H1 (cell line): ENCODE data around the gene WBP1. TPM values are rescaled to one million over a fixed set of nuclear protein-coding genes. Genes with fewer than 3 reads are reported as not detected.

Experiments used
- CTCF ChIA-PET: fragments of 300-600 bp; sonication (Branson Sonifier 250); formaldehyde crosslinking; loops from one replicate; lab custom pipeline; 2021; ENCODE audit not compliant: partially characterized antibody; lab: Charles Lee
- POLR2A ChIA-PET: fragments of 300-600 bp; sonication (Branson Sonifier 250); formaldehyde crosslinking; loops from one replicate; lab custom pipeline; 2021; ENCODE audit warnings: inconsistent platforms; ENCODE audit not compliant: partially characterized antibody; lab: Charles Lee
- DNase-seq, 2 experiments: peaks; one replicate each; pipeline versions ENCODE4 v3.0.0 to v3.0.0-alpha.2; 2010 to 2022; ENCODE audit warnings: low spot score in 2 of 2, low read depth in 1 of 2, mixed read lengths in 1 of 2
- FAIRE-seq: peaks from 2 replicates; lab custom pipeline; 2011; peaks lifted over from hg19 to GRCh38; lab: Jason Lieb, UNC
- H2AFZ ChIP-seq: 2 replicates; pipeline ENCODE4 v1.8.1; 2012; ENCODE audit warnings: low read length, inconsistent platforms
- H2AK5ac ChIP-seq: 2 replicates; pipeline ENCODE4 v1.6.1; 2013; ENCODE audit warnings: low read depth, low read length
- H2BK120ac ChIP-seq: replicated peaks from 2 replicates; pipeline ENCODE3; 2013; ENCODE audit warnings: low read depth, low read length, inconsistent platforms
- H2BK12ac ChIP-seq: 2 replicates; pipeline ENCODE4 v1.6.1; 2013; ENCODE audit warnings: low read depth, low read length
- H2BK15ac ChIP-seq: 2 replicates; pipeline ENCODE4 v1.6.1; 2013; ENCODE audit warnings: low read length
- H2BK20ac ChIP-seq: 2 replicates; pipeline ENCODE4 v1.6.1; 2013; ENCODE audit warnings: low read length
- H2BK5ac ChIP-seq: 2 replicates; pipeline ENCODE4 v1.6.1; 2013; ENCODE audit warnings: low read depth, low read length
- H3K14ac ChIP-seq: 2 replicates; pipeline ENCODE4 v1.6.1; 2013; ENCODE audit warnings: inconsistent platforms; ENCODE audit not compliant: insufficient read length
- H3K18ac ChIP-seq: 2 replicates; pipeline ENCODE4 v1.6.1; 2013; ENCODE audit warnings: low read length; ENCODE audit errors: extremely low read depth
- H3K23ac ChIP-seq: 2 replicates; pipeline ENCODE4 v1.6.1; 2013; ENCODE audit warnings: inconsistent platforms; ENCODE audit not compliant: insufficient read length
- H3K23me2 ChIP-seq: 2 replicates; pipeline ENCODE4 v1.6.1; 2013; ENCODE audit warnings: low read depth, low read length
- H3K27ac ChIP-seq: 2 replicates; pipeline ENCODE4 v1.6.1; 2011; ENCODE audit warnings: low read depth, low read length, inconsistent platforms
- H3K27me3 ChIP-seq, 4 experiments: replicated peaks in 1 of 4; 1 replicate in 1 of 4; 2 replicates in 3 of 4; pipeline versions ENCODE4 v1.6.1 to v1.8.1; 2011 to 2013; ENCODE audit warnings: low read length in 3 of 4, mild to moderate bottlenecking in 3 of 4, inconsistent platforms in 2 of 4, mixed read lengths in 2 of 4, moderate library complexity in 1 of 4; ENCODE audit not compliant: control insufficient read depth in 3 of 4, insufficient read depth in 3 of 4; ENCODE audit errors: extremely low read depth in 1 of 4
- H3K36me3 ChIP-seq, 4 experiments: 2 replicates each; pipeline versions ENCODE4 v1.6.1 to v1.8.1; 2011 to 2013; ENCODE audit warnings: mild to moderate bottlenecking in 4 of 4, low read length in 3 of 4, moderate library complexity in 2 of 4, control low read depth in 1 of 4, inconsistent platforms in 1 of 4; ENCODE audit not compliant: insufficient read depth in 4 of 4, control insufficient read depth in 2 of 4
- H3K4ac ChIP-seq: replicated peaks from 2 replicates; pipeline ENCODE3; 2013; ENCODE audit warnings: low read length, low read depth, mixed read lengths, inconsistent platforms; ENCODE audit not compliant: insufficient read length
- H3K4me1 ChIP-seq, 4 experiments: replicated peaks in 1 of 4; 1 replicate in 1 of 4; 2 replicates in 3 of 4; pipeline versions ENCODE4 v1.6.1 to v1.8.1; 2011 to 2013; ENCODE audit warnings: low read length in 3 of 4, inconsistent platforms in 2 of 4, mixed read lengths in 1 of 4; ENCODE audit not compliant: insufficient read depth in 4 of 4, control insufficient read depth in 3 of 4
- H3K4me2 ChIP-seq, 2 experiments: 2 replicates each; pipeline versions ENCODE4 v1.6.1 to v1.8.1; 2011 to 2013; ENCODE audit warnings: low read depth in 2 of 2, low read length in 2 of 2, control low read depth in 1 of 2, inconsistent platforms in 1 of 2, mild to moderate bottlenecking in 1 of 2; ENCODE audit not compliant: insufficient read depth in 1 of 2
- H3K4me3 ChIP-seq, 4 experiments: fragments of 200-600, 300-600 bp in 1 of 4; sonication (generic), shearing (Covaris generic), sonication (Bioruptor Twin) in 1 of 4; 2 replicates each; pipeline versions ENCODE4 v1.5.1 to v1.8.1; 2011 to 2016; ENCODE audit warnings: low read length in 4 of 4, low read depth in 3 of 4, control low read depth in 2 of 4, inconsistent platforms in 2 of 4, mild to moderate bottlenecking in 2 of 4, mixed read lengths in 1 of 4, moderate library complexity in 1 of 4; ENCODE audit not compliant: insufficient read depth in 2 of 4; ENCODE audit errors: extremely low read depth in 1 of 4
- H3K56ac ChIP-seq: replicated peaks from 2 replicates; pipeline ENCODE3; 2013; ENCODE audit warnings: low read depth, mild to moderate bottlenecking, mixed read lengths, low read length, inconsistent platforms; ENCODE audit not compliant: insufficient read length
- H3K79me1 ChIP-seq: 2 replicates; pipeline ENCODE4 v1.6.1; 2013; ENCODE audit warnings: low read depth, low read length, control low read depth
- H3K79me2 ChIP-seq, 2 experiments: 2 replicates each; pipeline versions ENCODE4 v1.6.1 to v1.8.1; 2012 to 2013; ENCODE audit warnings: low read length in 2 of 2, mild to moderate bottlenecking in 2 of 2, inconsistent platforms in 1 of 2; ENCODE audit not compliant: insufficient read depth in 2 of 2, control insufficient read depth in 1 of 2
- H3K9ac ChIP-seq, 4 experiments: replicated peaks in 1 of 4; 1 replicate in 1 of 4; 2 replicates in 3 of 4; pipeline versions ENCODE4 v1.6.1 to v1.8.1; 2011 to 2013; ENCODE audit warnings: low read depth in 3 of 4, low read length in 3 of 4, control low read depth in 2 of 4, mild to moderate bottlenecking in 2 of 4, moderate library complexity in 2 of 4, inconsistent platforms in 1 of 4; ENCODE audit errors: extremely low read depth in 1 of 4
- H3K9me3 ChIP-seq, 2 experiments: 2 replicates each; pipeline versions ENCODE4 v1.6.1 to v1.8.1; 2012 to 2013; ENCODE audit warnings: mild to moderate bottlenecking in 2 of 2, moderate library complexity in 2 of 2, control low read depth in 1 of 2, inconsistent platforms in 1 of 2, low read depth in 1 of 2, low read length in 1 of 2, mixed read lengths in 1 of 2; ENCODE audit not compliant: insufficient read depth in 2 of 2
- H4K20me1 ChIP-seq, 2 experiments: replicated peaks in 1 of 2; 2 replicates each; pipeline versions ENCODE3 to v1.8.1; 2011 to 2013; ENCODE audit warnings: inconsistent platforms in 2 of 2, low read length in 2 of 2, mild to moderate bottlenecking in 1 of 2; ENCODE audit not compliant: insufficient read depth in 2 of 2, control insufficient read depth in 1 of 2
- H4K5ac ChIP-seq: 2 replicates; pipeline ENCODE4 v1.6.1; 2013; ENCODE audit warnings: low read length, low read depth, mixed read lengths, inconsistent platforms; ENCODE audit not compliant: insufficient read length
- H4K8ac ChIP-seq: 2 replicates; pipeline ENCODE4 v1.8.0; 2013; ENCODE audit warnings: mild to moderate bottlenecking, moderate library complexity, low read length, inconsistent platforms; ENCODE audit not compliant: insufficient read depth; ENCODE audit errors: extremely low read depth
- H4K91ac ChIP-seq: replicated peaks from 2 replicates; pipeline ENCODE3; 2013; ENCODE audit warnings: low read length, mixed read lengths, inconsistent platforms; ENCODE audit not compliant: insufficient read length
- CTCF ChIP-seq, 3 experiments: IDR thresholded peaks; 1 replicate in 2 of 3; 2 replicates in 1 of 3; pipeline versions ENCODE4 v1.5.1 to v1.6.1; 2011; ENCODE audit warnings: low read length in 3 of 3, mild to moderate bottlenecking in 3 of 3, inconsistent platforms in 2 of 3, low read depth in 1 of 3, moderate library complexity in 1 of 3; ENCODE audit not compliant: insufficient read depth in 1 of 3; ENCODE audit errors: control extremely low read depth in 1 of 3
- FOSL1 ChIP-seq: IDR thresholded peaks from 2 replicates; pipeline ENCODE4 v1.6.1; 2011; ENCODE audit warnings: mild to moderate bottlenecking, low read depth, low read length, moderate library complexity; ENCODE audit not compliant: insufficient read depth
- HDAC2 ChIP-seq, 2 experiments: fragments of 300-600 bp in 1 of 2; sonication (generic) in 1 of 2; IDR thresholded peaks; 2 replicates each; pipeline ENCODE4 v1.6.1; 2011 to 2012; ENCODE audit warnings: low read depth in 2 of 2, low read length in 2 of 2, mild to moderate bottlenecking in 2 of 2, moderate library complexity in 2 of 2, borderline replicate concordance in 1 of 2, inconsistent platforms in 1 of 2
- POLR2A ChIP-seq, 2 experiments: IDR thresholded peaks; 1 replicate in 1 of 2; 2 replicates in 1 of 2; pipeline ENCODE4 v1.6.1; 2011; ENCODE audit warnings: low read depth in 2 of 2, low read length in 2 of 2, mild to moderate bottlenecking in 2 of 2; ENCODE audit errors: control extremely low read depth in 1 of 2
- RFX5 ChIP-seq: IDR thresholded peaks from 2 replicates; pipeline ENCODE4 v1.6.1; 2011; ENCODE audit warnings: low read depth, low read length, improper control_type of control experiment, borderline replicate concordance
- SRF ChIP-seq: IDR thresholded peaks from 2 replicates; pipeline ENCODE4 v1.6.1; 2011; ENCODE audit warnings: mild to moderate bottlenecking, low read depth, low read length, moderate library complexity
- TAF7 ChIP-seq: optimal IDR thresholded peaks from 2 replicates; pipeline ENCODE3; 2011; ENCODE audit warnings: low read depth, mild to moderate bottlenecking, inconsistent platforms, low read length, moderate library complexity, borderline replicate concordance
- YY1 ChIP-seq: IDR thresholded peaks from 2 replicates; pipeline ENCODE4 v1.6.1; 2011; ENCODE audit warnings: low read depth, mild to moderate bottlenecking, low read length
- WGBS, 2 experiments: shearing (Covaris generic) in 1 of 2; methylation state at CpG; one replicate each; pipeline versions ENCODE4 v1.1.6 to v1.1.7; 2013 to 2015; ENCODE audit warnings: low lambda C conversion rate in 2 of 2, mixed read lengths in 2 of 2, inconsistent platforms in 1 of 2, low coverage in 1 of 2, missing lambda C conversion rate in 1 of 2; ENCODE audit not compliant: insufficient replicate concordance in 2 of 2, insufficient coverage in 1 of 2, insufficient read length in 1 of 2; ENCODE audit errors: extremely low coverage in 1 of 2, missing lambda C conversion rate in 1 of 2; 5-methylcytosine and 5-hydroxymethylcytosine counted together
- polyA plus RNA-seq, 7 experiments: library from polyadenylated mRNA; depleted of rRNA in 3 of 7; stranded (reverse) in 5 of 7; unstranded in 2 of 7; fragments of >200 nt in 5 of 7; fragments of 200-250 nt in 2 of 7; gene quantifications; 1 replicate in 5 of 7; 2 replicates in 1 of 7; 4 replicates in 1 of 7; pipeline versions ENCODE4 v1.2.1 to v1.2.3, GENCODE V29; 2011 to 2013; ENCODE audit warnings: missing spikeins in 2 of 7, mixed read lengths in 2 of 7
- total RNA-seq: library from RNA; stranded (reverse); fragmentation: NEBNext Ultra II Directional; extraction: Animal tissue kit (Norgen Biotek cat#: 25700); gene quantifications from 2 replicates; pipeline ENCODE4 v1.2.1, GENCODE V29; 2021

The WBP1 gene
- total and polyA plus RNA-seq, 2 of the 8 experiments (the other 6 are each of a cell fraction or from before 2014, with no cell fraction given), result 57.2 to 190 TPM

GRCh38 chr2:74461187-74462053 is 3.2 kb downstream of the WBP1 start:
- H2BK120ac ChIP-seq, result no peak overlapping the region
- peak overlapping the region; percentile 54; the same call in 1 of the 2 replicates for H4K8ac ChIP-seq
- H3K23ac ChIP-seq, result no peak overlapping the region
- H3K79me2 ChIP-seq, result peaks cover 0 to 10% of the 10 kb centered on the region in 2 experiments; a peak in 1 of 4 replicates
- no peak overlapping the region for H2BK20ac ChIP-seq
- H3K4ac ChIP-seq, result no peak overlapping the region
- H3K9ac ChIP-seq, result no peak overlapping the region
- H3K4me2 ChIP-seq, result no peak overlapping the region
- no peak overlapping the region for H3K56ac ChIP-seq
- H3K36me3 ChIP-seq, result peaks cover 0 to 12% (median 2%) of the 10 kb centered on the region in 4 experiments; a peak in 4 of 8 replicates
- POLR2A ChIA-PET, result interaction anchor here (0.7 to 10.5 kb wide), 7 partner anchors 12 to 46 kb away, joined by 3 to 89 read pairs (median 3); partner anchors contain the start of genes CCDC142, MRPL53, PCGF1 and RTKN
- 90% methylated on average over 27 of the region's 27 CpGs; no CpG with 5 or more reads in 1 of the 2 experiments for WGBS, 2 experiments
- DNase-seq, result peak in 1 of 2 experiments; percentile 78
- no peak overlapping the region for H3K14ac ChIP-seq
- CTCF ChIA-PET, result interaction anchor here (0.6 to 10.5 kb wide), 18 partner anchors 10 to 336 kb away, joined by 3 to 86 read pairs (median 3); partner anchors contain the start of genes CCDC142, M1AP, MRPL53 and TTC31
- no peak overlapping the region for H3K27ac ChIP-seq
- peaks cover 21% of the 10 kb centered on the region for H3K23me2 ChIP-seq
- no peaks in the 10 kb centered on the region for H4K20me1 ChIP-seq
- no peak for FAIRE-seq
- no peak overlapping the region for H2BK15ac ChIP-seq
- no peak overlapping the region for H3K18ac ChIP-seq
- no peak overlapping the region for H3K4me3 ChIP-seq
- H4K5ac ChIP-seq, result no peak overlapping the region
- no peaks in the 10 kb centered on the region; the same call in none of the 2 replicates for H3K79me1 ChIP-seq
- no peak overlapping the region for H2AFZ ChIP-seq
- no peak overlapping the region for H4K91ac ChIP-seq
- H3K9me3 ChIP-seq, result no peaks in the 10 kb centered on the region
- H2BK5ac ChIP-seq, result no peak overlapping the region; the same call in 1 of the 2 replicates
- no peaks in the 10 kb centered on the region for H3K27me3 ChIP-seq
- no peak overlapping the region for H2BK12ac ChIP-seq
- H3K4me1 ChIP-seq, result peaks cover 0 to 6% (median 2%) of the 10 kb centered on the region in 4 experiments; a peak in 4 of 7 replicates
- no peak overlapping the region for H2AK5ac ChIP-seq
- peak; percentile 39 to 73 (median 50) for TF ChIP-seq CTCF (IDR thresholded peaks at IDR 0.05; ENCODE audit: control extremely low read depth in 1 of 3, insufficient read depth in 1 of 3, low read depth in 1 of 3, low read length in 3 of 3)
- TF ChIP-seq SRF, result peak; percentile 82
- TF ChIP-seq POLR2A (IDR thresholded peaks at IDR 0.05; ENCODE audit: control extremely low read depth in 1 of 2, low read depth in 2 of 2, low read length in 2 of 2), result peak in 1 of 2 experiments; percentile 20; a peak in 1 of 3 replicates
- TF ChIP-seq YY1, result peak; percentile 31; the same call in 1 of the 2 replicates
- TF ChIP-seq RFX5, result no peak
- no peak for TF ChIP-seq FOSL1
- TF ChIP-seq HDAC2 (IDR thresholded peaks at IDR 0.05; ENCODE audit: borderline replicate concordance in 1 of 2, low read depth in 2 of 2, low read length in 2 of 2), result no peak
- TF ChIP-seq TAF7, result no peak
